GM12872 (cell line): ENCODE results near the gene CALN1.
"Not testable (repeated sequence)": the region's sequence is repeated elsewhere in the genome, so short reads cannot be mapped to it uniquely, and the experiment has no call there.

ENCODE experiments used
- CTCF ChIP-seq: IDR thresholded peaks from 3 replicates; pipeline ENCODE4 v1.5.1; 2011; ENCODE audit warnings: low read depth, mild to moderate bottlenecking, low read length, moderate library complexity; ENCODE audit not compliant: insufficient read depth

CALN1 gene

DNA sequence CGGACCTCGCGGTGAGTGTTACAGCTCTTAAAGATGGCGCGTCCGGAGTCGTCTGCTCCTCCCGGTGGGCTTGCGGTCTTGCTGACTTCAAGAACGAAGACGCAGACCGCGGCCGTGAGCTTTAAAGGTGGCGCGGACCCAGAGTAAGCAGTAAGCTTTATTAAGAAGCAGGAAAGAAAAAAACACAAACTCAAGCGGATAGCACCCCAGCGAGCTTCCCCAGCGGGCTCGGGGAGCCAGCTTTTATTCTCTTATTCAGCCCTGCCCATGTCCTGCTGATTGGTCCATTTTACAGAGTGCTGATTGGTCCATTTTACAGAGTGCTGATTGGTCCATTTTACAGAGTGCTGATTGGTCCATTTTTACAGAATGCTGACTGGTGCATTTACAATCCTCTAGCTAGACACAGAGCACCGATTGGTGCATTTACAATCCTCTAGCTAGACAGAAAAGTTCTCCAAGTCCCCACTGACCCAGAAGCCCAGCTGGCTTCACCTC, at the start of gene CALN1:
CALN1 (minus strand) TSS at position 218 of the 498 bp plus-strand sequence.
- not testable (repeated sequence) for TF ChIP-seq CTCF

DNA sequence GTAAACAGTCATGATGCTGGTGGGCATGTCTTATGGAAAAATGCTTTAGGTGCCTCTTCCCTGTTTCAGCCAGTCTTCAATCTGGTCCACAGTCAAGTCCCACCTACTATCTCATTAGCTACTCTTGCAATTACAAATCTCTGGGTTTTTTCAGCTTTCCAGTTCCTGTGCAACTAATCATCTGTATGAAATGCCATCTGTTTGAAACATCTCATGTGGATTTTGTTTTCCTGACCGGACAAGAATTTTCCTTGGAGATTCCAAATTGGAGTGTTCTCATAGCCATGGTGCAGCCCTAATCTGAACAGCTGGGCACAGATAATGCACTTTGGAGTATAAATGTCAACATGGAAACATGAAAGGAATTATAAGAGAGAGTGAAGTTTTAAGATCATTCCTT, 41.3 kb upstream of the CALN1 start:
- no peak for TF ChIP-seq CTCF

- TF ChIP-seq CTCF = no peak
Observed at GRCh38 chr7:72447465-72448204, 35.5 kb upstream of the CALN1 start.

GRCh38 chr7:72446591-72447462, 34.7 kb upstream of the CALN1 start:
- TF ChIP-seq CTCF = no peak

GRCh38 chr7:72446131-72446530, 34.0 kb upstream of the CALN1 start:
- no peak for TF ChIP-seq CTCF

DNA sequence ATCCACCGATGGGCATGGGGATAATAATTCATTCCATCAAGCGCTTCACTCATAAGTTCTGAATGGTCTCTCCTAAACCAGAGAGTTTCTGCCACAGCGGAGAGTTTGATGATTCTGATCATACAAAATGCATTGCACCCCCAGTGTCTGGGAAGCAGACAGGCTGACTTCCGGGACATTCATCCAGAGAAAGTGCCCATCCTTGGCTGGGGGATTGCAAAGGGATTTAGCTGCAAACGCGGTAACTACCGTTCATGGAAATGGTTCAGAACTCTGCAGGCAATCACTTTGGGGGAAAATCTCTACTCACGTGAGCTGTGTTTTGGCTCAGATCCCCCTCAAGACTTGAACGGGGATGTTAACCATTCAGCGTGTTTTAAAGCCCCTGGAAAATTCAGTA, 33.4 kb upstream of the CALN1 start:
- TF ChIP-seq CTCF = no peak

DNA sequence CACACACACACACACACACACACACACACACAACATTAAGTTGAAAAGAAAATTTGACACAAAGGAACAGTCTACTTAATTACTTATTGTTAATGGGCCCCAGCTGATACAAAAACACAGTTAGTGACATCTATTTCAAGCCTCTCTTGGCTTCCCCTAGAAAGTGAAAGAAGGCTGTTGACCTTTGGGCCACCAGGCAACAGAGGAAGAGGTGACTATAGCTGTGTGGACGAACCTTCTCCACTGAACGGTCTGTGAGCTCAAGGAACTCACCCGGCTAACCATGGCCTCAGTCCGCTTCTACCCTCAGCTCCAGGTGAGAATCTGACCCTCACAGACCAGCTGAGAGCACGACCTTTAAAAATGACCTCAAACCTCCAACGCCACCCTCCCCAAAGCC, 32.9 kb upstream of the CALN1 start:
- no peak for TF ChIP-seq CTCF
